ENCODE results near the gene SAMD4A. TPM values are rescaled to one million over a fixed set of nuclear protein-coding genes. Genes with fewer than 3 reads are reported as not detected.

SAMD4A gene
- total RNA-seq, 1 experiment from 2014 or later = 2.9 TPM

GRCh38 chr14:54643696-54644176, 76.8 kb downstream of the SAMD4A start:
- no peak for DNase-seq (ENCODE audit: low read depth)

GRCh38 chr14:54645639-54646038, 78.7 kb downstream of the SAMD4A start:
- in situ Hi-C loops (cut with HindIII; ENCODE audit: low pct_unique_long_range_greater_than_20kb, low sequenced_read_pairs) = no loop called here
- no peak for DNase-seq (ENCODE audit: low read depth)

More at GRCh38 chr14:54643696-54644176, 76.8 kb downstream of the SAMD4A start:
- in situ Hi-C loops (cut with HindIII; ENCODE audit: low pct_unique_long_range_greater_than_20kb, low sequenced_read_pairs) = no loop called here

- in situ Hi-C loops (cut with HindIII; ENCODE audit: low pct_unique_long_range_greater_than_20kb, low sequenced_read_pairs) = no loop called here
- DNase-seq (ENCODE audit: low read depth) = no peak
Measured at GRCh38 chr14:54646626-54647025, 79.7 kb downstream of the SAMD4A start.

GRCh38 chr14:54647378-54647777, 80.5 kb downstream of the SAMD4A start:
- DNase-seq (ENCODE audit: low read depth) = no peak
- in situ Hi-C loops (cut with HindIII; ENCODE audit: low pct_unique_long_range_greater_than_20kb, low sequenced_read_pairs) = no loop called here

- DNase-seq (ENCODE audit: low read depth) = no peak
- in situ Hi-C loops (cut with HindIII; ENCODE audit: low pct_unique_long_range_greater_than_20kb, low sequenced_read_pairs) = no loop called here
Measured at GRCh38 chr14:54649056-54649455, 82.1 kb downstream of the SAMD4A start.

- in situ Hi-C loops (cut with HindIII; ENCODE audit: low pct_unique_long_range_greater_than_20kb, low sequenced_read_pairs) = no loop called here
- peak; percentile 56 for DNase-seq (ENCODE audit: low read depth)
Measured at GRCh38 chr14:54650331-54650958, 83.5 kb downstream of the SAMD4A start.

GRCh38 chr14:54650959-54651351, 84.0 kb downstream of the SAMD4A start:
- in situ Hi-C loops (cut with HindIII; ENCODE audit: low pct_unique_long_range_greater_than_20kb, low sequenced_read_pairs) = no loop called here
- peak; percentile 37 for DNase-seq (ENCODE audit: low read depth)

GRCh38 chr14:54651649-54652048, 84.7 kb downstream of the SAMD4A start:
- DNase-seq (ENCODE audit: low read depth) = no peak
- in situ Hi-C loops (cut with HindIII; ENCODE audit: low pct_unique_long_range_greater_than_20kb, low sequenced_read_pairs) = no loop called here

GRCh38 chr14:54652188-54652587, 85.3 kb downstream of the SAMD4A start:
- in situ Hi-C loops (cut with HindIII; ENCODE audit: low pct_unique_long_range_greater_than_20kb, low sequenced_read_pairs) = no loop called here
- DNase-seq (ENCODE audit: low read depth) = peak; percentile 89

GRCh38 chr14:54652605-54653052, 85.7 kb downstream of the SAMD4A start:
- DNase-seq (ENCODE audit: low read depth) = no peak
- in situ Hi-C loops (cut with HindIII; ENCODE audit: low pct_unique_long_range_greater_than_20kb, low sequenced_read_pairs) = no loop called here

GRCh38 chr14:54653712-54654469, 87.0 kb downstream of the SAMD4A start:
- DNase-seq (ENCODE audit: low read depth) = peak; percentile 26
- in situ Hi-C loops (cut with HindIII; ENCODE audit: low pct_unique_long_range_greater_than_20kb, low sequenced_read_pairs) = no loop called here

- no peak for DNase-seq (ENCODE audit: low read depth)
- in situ Hi-C loops (cut with HindIII; ENCODE audit: low pct_unique_long_range_greater_than_20kb, low sequenced_read_pairs) = no loop called here
Measured at GRCh38 chr14:54654605-54655004, 87.7 kb downstream of the SAMD4A start.

GRCh38 chr14:54658836-54659235, 91.9 kb downstream of the SAMD4A start:
- in situ Hi-C loops (cut with HindIII; ENCODE audit: low pct_unique_long_range_greater_than_20kb, low sequenced_read_pairs) = no loop called here
- no peak for DNase-seq (ENCODE audit: low read depth)

GRCh38 chr14:54659365-54659764, 92.4 kb downstream of the SAMD4A start:
- DNase-seq (ENCODE audit: low read depth) = no peak
- in situ Hi-C loops (cut with HindIII; ENCODE audit: low pct_unique_long_range_greater_than_20kb, low sequenced_read_pairs) = no loop called here

GRCh38 chr14:54660604-54661111, 93.7 kb downstream of the SAMD4A start:
- no peak for DNase-seq (ENCODE audit: low read depth)
- in situ Hi-C loops (cut with HindIII; ENCODE audit: low pct_unique_long_range_greater_than_20kb, low sequenced_read_pairs) = no loop called here

- in situ Hi-C loops (cut with HindIII; ENCODE audit: low pct_unique_long_range_greater_than_20kb, low sequenced_read_pairs) = no loop called here
- no peak for DNase-seq (ENCODE audit: low read depth)
Measured at GRCh38 chr14:54662491-54663133, 95.7 kb downstream of the SAMD4A start.

- peak; percentile 17 for DNase-seq (ENCODE audit: low read depth)
- in situ Hi-C loops (cut with HindIII; ENCODE audit: low pct_unique_long_range_greater_than_20kb, low sequenced_read_pairs) = no loop called here
Measured at GRCh38 chr14:54664961-54665360, 98.0 kb downstream of the SAMD4A start.

GRCh38 chr14:54665946-54666345, 99.0 kb downstream of the SAMD4A start:
- no peak for DNase-seq (ENCODE audit: low read depth)
- in situ Hi-C loops (cut with HindIII; ENCODE audit: low pct_unique_long_range_greater_than_20kb, low sequenced_read_pairs) = no loop called here
